GM19468 (cell line): ENCODE data around the gene TMCO5A.
"Not testable (repeated sequence)": the region's sequence is repeated elsewhere in the genome, so short reads cannot be mapped to it uniquely, and the experiment has no call there.

Source experiments
- ATAC-seq: cut with Tn5 transposase; IDR thresholded peaks from one replicate; pipeline ENCODE4 v1.9.1; 2021; ENCODE audit warnings: mild to moderate bottlenecking, moderate library complexity, moderate number of reproducible peaks; ENCODE audit not compliant: unreplicated experiment; ENCODE audit errors: extremely low read depth

Gene TMCO5A

GRCh38 chr15:37960742-37961141 lies 26.3 kb downstream of the TMCO5A start:
- not testable (repeated sequence) for ATAC-seq

DNA sequence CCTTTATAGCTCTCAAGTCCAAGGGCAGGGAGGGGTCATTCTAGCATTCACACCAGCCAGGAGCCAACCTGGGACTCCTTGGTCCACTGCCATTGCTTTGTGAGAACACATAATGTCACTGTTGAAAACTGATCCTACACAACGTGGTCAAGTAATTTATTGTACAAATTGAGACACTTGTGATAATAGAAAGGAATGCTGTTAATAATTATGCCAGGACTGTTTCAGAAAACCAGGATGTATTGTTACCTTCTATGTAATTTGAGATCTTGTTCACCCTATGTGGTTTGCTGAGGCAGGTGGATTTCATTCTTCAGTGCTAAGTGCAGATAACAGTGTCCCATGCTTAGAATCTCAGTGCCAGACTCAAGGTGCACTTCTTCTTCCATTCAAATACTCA lies 33.3 kb downstream of the TMCO5A start:
- ATAC-seq: no peak

GRCh38 chr15:37973856-37974255 lies 39.4 kb downstream of the TMCO5A start:
- ATAC-seq: no peak

- no peak for ATAC-seq
Measured at GRCh38 chr15:37978231-37978630, 43.8 kb downstream of the TMCO5A start.

- ATAC-seq: no peak
Measured at GRCh38 chr15:37979671-37980409, 45.4 kb downstream of the TMCO5A start.

GRCh38 chr15:37981201-37981600 lies 46.8 kb downstream of the TMCO5A start:
- no peak for ATAC-seq

DNA sequence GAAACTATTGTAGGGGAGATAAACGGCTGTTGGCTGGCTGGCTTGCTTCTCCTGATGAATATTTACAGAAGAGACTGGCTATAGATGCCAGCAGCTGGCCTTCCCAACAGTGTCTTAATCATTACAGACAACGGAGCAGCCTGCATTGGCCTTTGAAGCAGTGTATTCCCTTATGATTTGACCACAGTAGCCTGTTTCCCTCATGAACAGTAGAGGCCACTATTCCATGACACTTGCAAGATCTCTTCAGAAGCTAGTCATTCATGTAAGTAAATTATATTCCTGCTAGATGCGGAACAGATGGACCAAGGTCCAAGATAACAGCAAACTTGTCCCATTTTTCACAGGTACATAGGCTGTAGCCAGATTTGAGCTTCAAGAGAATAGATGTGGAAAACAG lies 47.3 kb downstream of the TMCO5A start:
- no peak for ATAC-seq

GRCh38 chr15:37984368-37984767 lies 49.9 kb downstream of the TMCO5A start:
- no peak for ATAC-seq

GRCh38 chr15:37995461-37996347 lies 61.3 kb downstream of the TMCO5A start:
- ATAC-seq: peak; percentile 32
